GM12864 (cell line): ENCODE results near the gene SNX21.

Experiments
- DNase-seq: peaks from one replicate; pipeline ENCODE4 v3.0.0-alpha.2; 2011; ENCODE audit warnings: low read depth
- H3K4me3 ChIP-seq: 2 replicates; pipeline ENCODE4 v1.5.1; 2011; ENCODE audit warnings: mild to moderate bottlenecking, low read depth, low read length, control low read depth
- CTCF ChIP-seq: IDR thresholded peaks from 2 replicates; pipeline ENCODE4 v1.5.1; 2011; ENCODE audit warnings: low read depth, mild to moderate bottlenecking, moderate library complexity, low read length, control low read depth, inconsistent platforms; ENCODE audit errors: missing control alignments

The SNX21 gene

DNA sequence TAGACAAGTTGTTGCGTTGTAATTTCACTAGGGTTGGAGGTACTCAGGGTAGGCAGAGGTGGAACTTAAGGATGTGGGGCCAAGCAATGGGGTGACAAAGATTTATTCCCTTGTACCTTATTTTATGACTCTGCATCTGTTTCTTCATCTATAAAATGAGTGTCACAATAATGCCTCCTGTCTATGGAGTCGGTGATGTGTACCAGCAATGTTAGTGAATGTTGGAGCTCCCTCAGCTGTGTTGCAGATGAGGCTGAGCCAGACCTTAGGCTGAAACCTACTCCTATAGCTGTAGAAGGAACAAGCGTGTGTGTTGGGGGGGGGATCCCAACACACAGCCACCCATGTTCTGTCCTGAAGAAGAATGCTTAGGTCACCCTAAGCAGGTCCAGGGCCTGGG, 16.6 kb upstream of the SNX21 start:
- no peak for TF ChIP-seq CTCF
- DNase-seq: no peak
- H3K4me3 ChIP-seq: no peak overlapping the region

DNA sequence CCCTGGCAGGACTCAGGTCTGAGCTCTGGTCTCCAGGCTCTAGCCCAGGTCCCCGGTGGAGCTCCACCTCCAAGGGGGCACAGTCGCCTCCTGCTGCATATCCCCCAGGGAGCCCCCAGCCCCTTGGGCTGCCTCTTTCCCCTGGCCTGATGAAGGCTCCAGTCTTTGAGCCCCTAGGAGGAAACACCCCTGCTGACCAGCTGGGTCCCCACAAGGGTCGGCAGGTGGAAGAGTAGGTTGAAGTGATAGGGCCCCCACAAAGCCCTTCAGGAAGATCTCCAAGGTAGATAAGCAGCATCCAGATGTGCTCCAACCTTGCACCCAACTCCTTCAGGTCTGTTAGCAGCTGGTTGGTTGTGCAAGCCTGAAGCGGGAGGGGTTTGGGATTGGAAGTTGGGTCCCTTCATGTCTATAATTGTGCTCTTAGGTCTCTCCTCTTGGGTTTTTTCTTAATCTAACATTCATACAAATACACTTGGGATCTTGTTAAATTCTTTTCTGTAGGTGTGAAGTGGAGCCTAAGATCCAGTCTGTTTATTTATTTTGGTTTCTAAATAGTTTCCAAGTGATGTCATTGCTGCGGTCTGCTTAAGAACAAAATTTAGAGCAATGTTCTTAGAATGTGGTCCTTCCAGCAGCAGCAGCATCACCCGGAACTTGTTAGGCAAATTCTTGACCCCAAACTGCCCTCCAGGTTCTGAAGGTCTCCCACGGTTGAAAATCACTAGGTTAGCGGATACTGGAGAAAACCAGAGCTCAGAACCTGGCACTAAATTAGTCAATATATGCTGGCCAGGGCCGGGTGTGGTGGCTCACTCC, 16.0 kb upstream of the SNX21 start:
- H3K4me3 ChIP-seq: no peak overlapping the region
- TF ChIP-seq CTCF: no peak
- DNase-seq: no peak

GRCh38 chr20:45818239-45818638, 15.4 kb upstream of the SNX21 start:
- no peak overlapping the region for H3K4me3 ChIP-seq
- DNase-seq: no peak
- no peak for TF ChIP-seq CTCF

DNA sequence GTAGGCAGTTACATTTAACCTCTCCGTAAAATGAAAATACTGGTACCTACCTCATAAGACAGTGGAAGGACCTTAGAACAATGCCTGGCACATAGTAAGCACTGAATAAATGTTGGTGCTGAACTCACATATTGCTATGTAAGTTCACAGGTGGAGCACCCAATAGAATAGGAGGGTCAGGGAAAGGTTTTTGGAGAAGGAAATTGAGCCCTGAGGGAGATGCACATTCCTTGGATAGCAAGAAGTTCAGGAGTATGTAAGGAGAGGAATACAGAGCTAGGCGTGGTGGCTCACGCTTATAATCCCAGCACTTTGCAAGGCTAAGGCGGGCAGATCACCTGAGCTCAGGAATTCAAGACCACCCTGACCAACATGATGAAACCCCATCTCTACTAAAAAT, 14.1 kb upstream of the SNX21 start:
- H3K4me3 ChIP-seq: no peak overlapping the region
- no peak for DNase-seq
- no peak for TF ChIP-seq CTCF

DNA sequence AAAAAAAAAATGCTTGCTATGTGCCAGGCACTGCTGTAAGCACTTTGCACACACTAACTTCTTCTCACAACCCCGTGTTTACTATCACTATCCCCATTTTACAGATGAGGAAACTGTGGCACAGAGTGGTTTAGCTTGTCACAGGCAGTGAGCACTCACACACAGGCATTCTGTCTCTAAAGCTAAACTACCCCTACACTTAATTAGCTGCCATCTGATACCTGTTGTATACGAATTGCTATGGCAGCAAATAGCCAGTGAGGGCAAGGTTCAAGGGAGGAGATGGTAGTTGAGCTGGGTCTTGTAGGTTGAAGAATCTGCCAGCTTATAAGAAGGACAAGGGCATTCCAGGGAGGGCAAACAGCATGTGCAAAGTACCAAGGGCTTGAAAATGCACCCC, 11.7 kb upstream of the SNX21 start:
- no peak for TF ChIP-seq CTCF
- no peak for DNase-seq

GRCh38 chr20:45822857-45823256, 10.7 kb upstream of the SNX21 start:
- no peak overlapping the region for H3K4me3 ChIP-seq
- no peak for TF ChIP-seq CTCF
- DNase-seq: no peak

More for the DNA sequence above, 11.7 kb upstream of the SNX21 start:
- no peak overlapping the region for H3K4me3 ChIP-seq

GRCh38 chr20:45823949-45824835, 9.4 kb upstream of the SNX21 start:
- peak overlapping the region; percentile 23 for H3K4me3 ChIP-seq
- TF ChIP-seq CTCF: peak; percentile 54
- no peak for DNase-seq
